A549 (cell line): ENCODE data around the gene ADARB1. TPM values are rescaled to one million over a fixed set of nuclear protein-coding genes. Genes with fewer than 3 reads are reported as not detected.

Source experiments
- ATAC-seq, 2 experiments: fragments of 200-7000 bp in 1 of 2; fragments of >200 bp in 1 of 2; cut with Nextera tagmentation in 1 of 2; cut with Tn5 transposase in 1 of 2; 3 replicates each; pipeline versions ENCODE4 v1.8.0 to v1.9.1; 2018 to 2020; ENCODE audit warnings: mild to moderate bottlenecking in 1 of 2, moderate library complexity in 1 of 2
- CTCF ChIA-PET: fragments of 300-600 bp; sonication (Branson Sonifier 250); formaldehyde crosslinking; extraction: SDS; loops from one replicate; lab custom pipeline; 2021; ENCODE audit warnings: antibody characterized with exemption, inconsistent platforms; lab: Yijun Ruan, JAX
- POLR2A ChIA-PET: fragments of 350-600 bp; formaldehyde crosslinking; extraction: SDS; loops from one replicate; lab custom pipeline; 2021; ENCODE audit warnings: antibody characterized with exemption, inconsistent platforms; lab: Yijun Ruan, JAX
- DNase-seq, 2 experiments: peaks; one replicate each; pipeline versions ENCODE4 v3.0.0 to v3.0.0-alpha.2; 2011 to 2016; ENCODE audit warnings: low read depth in 1 of 2, low spot score in 1 of 2
- FAIRE-seq: peaks from 2 replicates; lab custom pipeline; 2011; peaks lifted over from hg19 to GRCh38; lab: Jason Lieb, UNC
- H3K27ac ChIP-seq, 2 experiments: fragments of >200 bp; sonication (Bioruptor Twin); formaldehyde crosslinking; 3 replicates each; pipeline ENCODE4 v1.5.1; 2016 to 2017
- H3K4me1 ChIP-seq: fragments of >200 bp; sonication (Bioruptor Twin); formaldehyde crosslinking; 3 replicates; pipeline ENCODE4 v1.6.1; 2016
- H3K4me2 ChIP-seq: fragments of >200 bp; sonication (Bioruptor Twin); formaldehyde crosslinking; 3 replicates; pipeline ENCODE4 v1.6.1; 2016
- H3K4me3 ChIP-seq: fragments of >200 bp; sonication (Bioruptor Twin); formaldehyde crosslinking; 3 replicates; pipeline ENCODE4 v1.5.1; 2016
- H3K9me3 ChIP-seq: fragments of >200 bp; sonication (Bioruptor Twin); formaldehyde crosslinking; 3 replicates; pipeline ENCODE4 v1.6.1; 2016
- ATOH8 ChIP-seq: fragments of 250-450 bp; sonication (Bioruptor Pico); IDR thresholded peaks from 2 replicates; pipeline ENCODE4 v1.5.0; 2020; ENCODE audit warnings: low read depth, mild to moderate bottlenecking, moderate library complexity
- BHLHE40 ChIP-seq: IDR thresholded peaks from 2 replicates; pipeline ENCODE4 v1.6.1; 2012; ENCODE audit warnings: low read depth, low read length, inconsistent platforms
- HDAC2 ChIP-seq: fragments of 200-600 bp; sonication (generic); IDR thresholded peaks from 2 replicates; pipeline ENCODE4 v1.6.1; 2016
- HOXB5 ChIP-seq: fragments of 250-450 bp; sonication (Bioruptor Pico); IDR thresholded peaks from 2 replicates; pipeline ENCODE4 v1.5.0; 2020; ENCODE audit warnings: mild to moderate bottlenecking, moderate library complexity
- KDM1A ChIP-seq: fragments of 200-600 bp; sonication (generic); IDR thresholded peaks from 2 replicates; pipeline ENCODE4 v1.6.1; 2016; ENCODE audit warnings: low read depth, mild to moderate bottlenecking
- MAZ ChIP-seq: fragments of 150-350 bp; IDR thresholded peaks from 2 replicates; pipeline ENCODE4 v1.6.1; 2014; ENCODE audit warnings: antibody characterized with exemption, low read depth, low read length, borderline replicate concordance
- MYC ChIP-seq: IDR thresholded peaks from 2 replicates; pipeline ENCODE4 v1.6.1; 2012; ENCODE audit warnings: mild to moderate bottlenecking, inconsistent platforms, low read length, improper control_type of control experiment, borderline replicate concordance
- NPAS2 ChIP-seq: fragments of 250-450 bp; sonication (Bioruptor Pico); IDR thresholded peaks from 2 replicates; pipeline ENCODE4 v1.8.0; 2022; ENCODE audit warnings: mild to moderate bottlenecking, moderate library complexity, borderline replicate concordance
- REST ChIP-seq: fragments of 200-600 bp; sonication (generic); IDR thresholded peaks from 2 replicates; pipeline ENCODE4 v1.6.1; 2016; ENCODE audit warnings: antibody characterized with exemption, mild to moderate bottlenecking, moderate library complexity
- TFCP2L1 ChIP-seq: fragments of 250-450 bp; sonication (Bioruptor Pico); IDR thresholded peaks from 2 replicates; pipeline ENCODE4 v1.5.0; 2021; ENCODE audit warnings: mild to moderate bottlenecking
- WGBS: methylation state at CpG from one replicate; pipeline ENCODE4 v1.1.6; 2017; ENCODE audit errors: missing lambda C conversion rate; 5-methylcytosine and 5-hydroxymethylcytosine counted together
- polyA plus RNA-seq, 4 experiments: library from polyadenylated mRNA; depleted of rRNA in 3 of 4; stranded (reverse); fragments of >200 nt; fragmentation: RNase III in 1 of 4; extraction: RNeasy Plus Mini Kit Qiagen cat#74134 plus additional on column Dnase treatment in 1 of 4; gene quantifications; 2 replicates in 3 of 4; 3 replicates in 1 of 4; pipeline ENCODE4 v1.2.3, GENCODE V29; 2011 to 2017

Gene ADARB1
- polyA plus RNA-seq, 2 of the 4 experiments (the other 2 are of a cell fraction) = 3.2 to 5.7 TPM

GRCh38 chr21:45270306-45270821 is 196.0 kb downstream of the ADARB1 start:
- no peak for FAIRE-seq
- peak in 1 of 2 experiments; percentile 31 for DNase-seq
- H3K4me3 ChIP-seq = no peak overlapping the region
- peaks cover 11% of the 10 kb centered on the region; the same call in 2 of the 3 replicates for H3K9me3 ChIP-seq
- ATAC-seq = no peak
- CTCF ChIA-PET = interaction anchor here (1.5 to 3.0 kb wide), 3 partner anchors 11 to 133 kb away, joined by 5 to 14 read pairs (median 9); no protein-coding TSS in a partner anchor
- 96% methylated on average over 5 of the region's 13 CpGs for WGBS
- POLR2A ChIA-PET = interaction anchor here (0.6 kb wide), 1 partner anchor 285 kb away, joined by 3 read pairs; no protein-coding TSS in a partner anchor
- H3K27ac ChIP-seq = no peak overlapping the region
- no peaks in the 10 kb centered on the region for H3K4me1 ChIP-seq
- no peak overlapping the region for H3K4me2 ChIP-seq
- TF ChIP-seq ATOH8 = no peak
- no peak for TF ChIP-seq MYC
- TF ChIP-seq NPAS2 = no peak
- no peak for TF ChIP-seq BHLHE40
- no peak for TF ChIP-seq REST
- TF ChIP-seq MAZ = no peak
- TF ChIP-seq KDM1A = no peak
- no peak for TF ChIP-seq HOXB5 (CRISPR knock-in tag)
- no peak for TF ChIP-seq TFCP2L1 (CRISPR knock-in tag)
- TF ChIP-seq HDAC2 = no peak

Other genes with a start within 250 kb of the ADARB1 start
- gene PTTG1IP, start 200.9 kb upstream of the ADARB1 start, polyA plus RNA-seq (2011; rRNA removed) = 97.6 and 99.4 TPM in 2 replicates
- 93.2 to 103 TPM (median 98.7 TPM) in 3 replicates for gene PTTG1IP, start 200.9 kb upstream of the ADARB1 start, polyA plus RNA-seq (2017; fragmentation: RNase III; extraction: RNeasy Plus Mini Kit Qiagen cat#74134 plus additional on column Dnase treatment)
- 0.59 and 0.62 TPM in 2 replicates for gene ITGB2, start 153.7 kb upstream of the ADARB1 start, polyA plus RNA-seq (2011; rRNA removed)
- gene ITGB2, start 153.7 kb upstream of the ADARB1 start, polyA plus RNA-seq (2017; fragmentation: RNase III; extraction: RNeasy Plus Mini Kit Qiagen cat#74134 plus additional on column Dnase treatment) = 0.34 to 0.54 TPM (median 0.46 TPM) in 3 replicates
- gene SLX9, start 134.6 kb upstream of the ADARB1 start, polyA plus RNA-seq (2011; rRNA removed) = 12.7 and 26.9 TPM in 2 replicates
- 40.4 to 43.1 TPM (median 40.6 TPM) in 3 replicates for gene SLX9, start 134.6 kb upstream of the ADARB1 start, polyA plus RNA-seq (2017; fragmentation: RNase III; extraction: RNeasy Plus Mini Kit Qiagen cat#74134 plus additional on column Dnase treatment)
- 10.5 and 10.7 TPM in 2 replicates for gene POFUT2, start 213.3 kb downstream of the ADARB1 start, polyA plus RNA-seq (2011; rRNA removed)
- gene POFUT2, start 213.3 kb downstream of the ADARB1 start, polyA plus RNA-seq (2017; fragmentation: RNase III; extraction: RNeasy Plus Mini Kit Qiagen cat#74134 plus additional on column Dnase treatment) = 14.7 to 16.6 TPM (median 16.1 TPM) in 3 replicates